T-helper 2 cell treated with Interferon-gamma antibody and Interleukin-4, amounts not matched to agents 100 ng/mL and 5 ng/mL, for 36 hours (primary cell): ENCODE measurements around the gene RP2. TPM values are rescaled to one million over a fixed set of nuclear protein-coding genes. Genes with fewer than 3 reads are reported as not detected.

Experiments
- intact Hi-C: fragments of 100-400 bp; cut with micrococcal nuclease; formaldehyde crosslinking; loops from one replicate; pipeline ENCODE4 v1.15.1; 2023
- total RNA-seq: library from RNA; stranded (reverse); gene quantifications from 2 replicates; pipeline ENCODE4 v1.2.3, GENCODE V29; 2022

The RP2 gene
- total RNA-seq, 1 donor from 2014 or later, result 9.5 TPM

GRCh38 chrX:46916273-46916672, 79.4 kb downstream of the RP2 start:
- intact Hi-C loops, result no loop called here

GRCh38 chrX:46917622-46918021, 80.8 kb downstream of the RP2 start:
- intact Hi-C loops, result no loop called here

- intact Hi-C loops, result no loop called here
These were observed 81.6 kb downstream of the RP2 start for GRCh38 chrX:46918434-46918833.

- intact Hi-C loops, result no loop called here
These were observed 83.4 kb downstream of the RP2 start for GRCh38 chrX:46920235-46920634.

- intact Hi-C loops, result no loop called here
These were observed 85.8 kb downstream of the RP2 start for GRCh38 chrX:46922611-46923010.

- intact Hi-C loops, result no loop called here
These were observed 90.9 kb downstream of the RP2 start for GRCh38 chrX:46927718-46928117.

GRCh38 chrX:46929439-46930261, 92.8 kb downstream of the RP2 start:
- intact Hi-C loops, result no loop called here

Other genes starting within 250 kb of the RP2 start
- 20.3 and 22.5 TPM in 2 replicates for gene SLC9A7, start 77.9 kb upstream of the RP2 start, total RNA-seq
- 1.1 and 1.2 TPM in 2 replicates for gene JADE3, start 75.4 kb downstream of the RP2 start, total RNA-seq
- not detected in 2 replicates for gene RGN, start 241.4 kb downstream of the RP2 start, total RNA-seq